Activated CD8-positive, alpha-beta memory T cell treated with anti-CD3 and anti-CD28 coated beads, Interleukin-2, amount 50 U/mL, for 24 hours (primary cell): ENCODE results near the gene RGS19.

Experiments
- DNase-seq: peaks from one replicate; pipeline ENCODE4 v3.0.0-alpha.2; 2020; ENCODE audit errors: extremely low read depth

The RGS19 gene

DNA sequence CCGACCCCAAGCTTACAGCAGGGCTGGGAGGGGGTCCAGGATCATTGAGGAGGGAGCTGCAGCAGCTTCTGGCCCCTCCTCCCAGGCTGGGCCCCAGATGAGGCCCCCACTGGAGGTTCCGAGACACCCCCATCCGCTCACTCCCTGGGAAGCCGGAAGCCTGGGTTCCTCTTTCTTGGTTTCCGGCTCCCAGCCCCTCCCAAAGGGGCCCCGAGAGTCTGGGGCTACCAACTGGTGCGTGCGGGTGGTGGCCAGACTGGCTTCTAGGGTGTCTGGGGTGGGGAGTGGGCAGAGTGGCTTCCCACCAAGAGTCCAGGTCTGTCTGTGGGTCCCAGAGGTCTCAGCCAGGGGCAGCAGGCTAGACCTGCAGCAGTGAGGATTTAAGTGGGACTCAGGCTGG lies 2.2 kb downstream of the RGS19 start:
- no peak for DNase-seq

DNA sequence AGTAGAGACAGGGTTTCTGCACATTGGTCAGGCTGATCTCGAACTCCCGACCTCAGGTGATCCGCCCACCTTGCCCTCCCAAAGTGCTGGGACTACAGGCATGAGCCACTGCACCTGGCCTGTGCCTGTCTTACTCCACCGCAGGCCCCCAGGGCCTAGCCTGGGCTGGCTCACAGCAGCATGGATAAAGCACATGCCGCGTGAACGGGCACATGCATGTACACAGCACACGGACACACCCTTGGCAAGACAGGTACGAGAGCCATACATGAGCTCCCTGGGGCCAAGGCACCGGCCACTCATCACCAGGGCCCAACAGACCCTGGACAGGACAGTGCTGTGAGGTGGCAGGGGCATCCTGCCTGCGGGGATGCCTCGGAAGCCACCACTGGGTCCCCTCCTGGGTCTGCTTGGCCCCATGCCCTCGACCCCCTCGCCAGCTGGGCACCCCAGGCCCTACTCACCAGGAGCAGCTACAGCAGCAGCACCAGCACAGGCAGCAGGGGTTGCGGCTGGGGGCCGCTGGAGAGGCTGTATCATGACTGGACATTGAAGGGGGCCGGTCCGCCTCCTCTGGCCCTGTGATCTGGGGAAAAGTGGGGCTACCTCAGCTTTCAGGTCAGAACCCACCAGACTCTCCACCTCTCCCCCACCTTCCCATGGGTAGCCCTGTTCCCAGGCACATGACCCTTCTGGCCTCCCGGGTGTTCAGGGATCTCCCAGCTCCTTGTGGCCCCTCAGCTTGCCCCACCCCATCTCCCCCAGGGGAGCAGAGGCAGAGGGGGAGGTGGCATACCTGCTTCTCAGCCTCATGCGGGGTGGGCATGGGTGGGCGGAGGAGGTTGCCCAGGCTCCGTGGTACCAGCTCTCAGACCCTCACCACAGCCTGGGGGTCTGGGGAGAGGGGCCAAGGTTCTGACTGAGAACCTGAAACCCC lies 3.0 kb downstream of the RGS19 start:
- DNase-seq = no peak

DNA sequence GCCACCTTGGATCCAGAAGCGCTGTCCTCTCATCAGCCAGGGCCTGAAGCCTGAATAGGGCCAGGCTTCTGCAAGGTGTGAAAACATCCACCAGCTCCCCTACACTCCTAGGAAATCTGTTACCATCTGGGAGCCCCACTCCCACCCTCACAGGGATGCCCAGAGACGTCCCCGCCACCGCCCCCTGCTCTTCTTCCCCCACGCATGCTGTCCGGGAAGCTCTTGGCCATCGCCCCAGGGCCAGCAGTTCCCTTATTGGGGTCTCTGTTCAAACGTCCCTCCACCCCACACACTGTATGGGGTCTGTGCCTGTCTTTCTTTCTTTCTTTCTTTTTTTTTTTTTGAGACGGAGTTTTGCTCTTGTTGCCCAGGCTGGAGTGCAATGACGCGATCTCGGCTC lies 3.8 kb downstream of the RGS19 start:
- DNase-seq = no peak

DNA sequence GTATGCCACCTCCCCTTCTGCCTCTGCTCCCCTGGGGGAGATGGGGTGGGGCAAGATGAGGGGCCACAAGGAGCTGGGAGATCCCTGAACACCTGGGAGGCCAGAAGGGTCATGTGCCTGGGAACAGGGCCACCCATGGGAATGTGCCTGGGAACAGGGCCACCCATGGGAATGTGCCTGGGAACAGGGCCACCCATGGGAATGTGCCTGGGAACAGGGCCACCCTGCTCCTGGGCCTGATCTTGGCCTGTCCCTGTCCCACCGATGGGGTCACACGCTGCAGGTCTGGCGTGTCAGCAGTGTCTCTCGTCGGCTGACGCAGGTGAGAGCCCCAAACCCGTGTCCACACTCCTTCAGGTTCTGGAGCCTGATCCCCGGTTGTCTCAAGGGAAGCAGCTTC lies 4.4 kb downstream of the RGS19 start:
- no peak for DNase-seq

DNA sequence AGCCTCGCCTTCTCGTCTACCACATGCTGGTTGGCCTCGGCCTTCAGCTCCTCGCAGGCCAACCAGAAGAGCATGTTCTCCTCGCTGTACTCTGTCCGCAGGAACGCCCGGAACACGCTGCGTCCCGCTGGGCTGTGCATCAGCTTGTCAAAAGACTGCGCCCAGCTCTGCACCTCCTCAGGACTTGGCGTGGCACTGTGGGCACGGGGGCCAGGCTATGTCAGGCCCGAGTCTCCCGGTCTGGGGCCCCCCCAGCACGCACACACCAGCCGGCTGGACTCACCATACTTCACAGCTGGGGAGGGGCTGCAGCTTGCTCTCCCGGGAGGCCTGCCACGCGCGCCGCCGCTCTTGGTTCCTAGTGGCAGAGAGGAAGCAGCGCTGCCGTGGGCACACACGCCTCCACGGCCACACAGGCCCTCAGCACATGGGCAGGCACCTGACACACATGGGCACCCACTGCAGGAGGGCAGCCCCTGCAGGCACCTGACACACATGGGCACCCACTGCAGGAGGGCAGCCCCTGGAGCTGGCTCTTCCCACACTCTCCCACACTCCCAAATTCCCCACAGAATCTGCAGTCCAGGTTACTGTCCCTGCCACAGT lies 5.0 kb downstream of the RGS19 start:
- DNase-seq = no peak

DNA sequence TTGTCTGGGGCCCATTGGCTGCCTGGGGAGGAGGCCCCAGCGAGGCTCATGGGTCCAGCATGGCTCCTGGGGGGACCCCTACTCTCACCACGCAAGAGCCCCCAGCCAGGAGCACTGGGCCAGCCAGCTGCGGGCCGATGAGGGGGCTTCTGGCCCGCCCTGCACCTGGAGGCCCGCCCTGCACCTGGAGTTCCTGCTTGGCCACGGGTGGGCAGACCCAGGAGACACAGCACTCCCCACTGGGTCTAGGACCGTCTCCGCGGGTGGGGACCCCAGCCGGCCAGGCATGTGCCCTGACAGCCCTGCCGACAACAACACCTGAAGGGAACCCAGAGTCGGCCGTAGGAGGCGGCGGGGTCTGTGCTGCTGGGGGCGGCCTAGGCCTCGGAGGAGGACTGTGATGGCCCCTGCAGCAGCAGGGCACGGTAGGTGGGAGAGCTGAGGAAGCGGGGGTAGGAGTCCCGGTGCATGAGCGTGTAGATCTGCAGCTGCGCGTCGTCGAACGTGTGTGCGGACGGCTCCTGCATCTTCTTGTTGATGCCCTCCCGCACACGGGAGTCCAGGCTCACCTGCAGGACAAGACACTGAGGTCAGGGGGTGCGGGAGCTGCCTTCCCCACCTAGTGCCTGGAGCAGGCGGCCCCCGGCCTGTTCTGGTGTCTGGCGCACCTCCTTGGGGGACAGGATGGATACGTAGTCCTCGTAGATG lies 5.7 kb downstream of the RGS19 start:
- no peak for DNase-seq

DNA sequence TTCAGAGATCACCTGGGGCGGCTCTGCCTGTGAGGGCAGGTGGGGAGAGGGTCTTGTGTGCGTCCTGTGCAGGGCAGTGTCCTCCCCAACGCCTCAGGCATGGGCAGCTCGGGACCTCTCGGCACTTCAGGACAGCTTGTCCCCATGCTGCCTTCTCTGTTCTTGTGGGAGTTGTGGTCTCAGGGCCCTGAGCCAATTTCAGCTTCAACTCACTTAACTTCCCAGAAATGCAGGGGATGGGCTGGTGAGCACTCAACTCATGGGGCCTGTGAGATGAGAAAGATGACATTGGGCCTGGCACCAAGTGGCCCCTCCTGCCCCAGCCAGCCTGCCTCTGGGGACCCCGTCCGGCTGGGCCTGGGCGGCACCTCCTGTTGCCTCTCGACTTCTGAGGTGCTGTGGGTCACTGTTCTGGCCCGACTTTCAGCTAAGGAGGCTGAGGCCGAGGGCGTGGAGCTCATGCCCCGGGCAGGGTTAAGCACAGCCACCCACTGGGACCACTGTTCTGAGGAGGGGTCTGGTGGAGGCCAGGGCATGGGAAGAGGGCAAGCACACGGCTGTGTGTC lies 6.7 kb downstream of the RGS19 start:
- no peak for DNase-seq

DNA sequence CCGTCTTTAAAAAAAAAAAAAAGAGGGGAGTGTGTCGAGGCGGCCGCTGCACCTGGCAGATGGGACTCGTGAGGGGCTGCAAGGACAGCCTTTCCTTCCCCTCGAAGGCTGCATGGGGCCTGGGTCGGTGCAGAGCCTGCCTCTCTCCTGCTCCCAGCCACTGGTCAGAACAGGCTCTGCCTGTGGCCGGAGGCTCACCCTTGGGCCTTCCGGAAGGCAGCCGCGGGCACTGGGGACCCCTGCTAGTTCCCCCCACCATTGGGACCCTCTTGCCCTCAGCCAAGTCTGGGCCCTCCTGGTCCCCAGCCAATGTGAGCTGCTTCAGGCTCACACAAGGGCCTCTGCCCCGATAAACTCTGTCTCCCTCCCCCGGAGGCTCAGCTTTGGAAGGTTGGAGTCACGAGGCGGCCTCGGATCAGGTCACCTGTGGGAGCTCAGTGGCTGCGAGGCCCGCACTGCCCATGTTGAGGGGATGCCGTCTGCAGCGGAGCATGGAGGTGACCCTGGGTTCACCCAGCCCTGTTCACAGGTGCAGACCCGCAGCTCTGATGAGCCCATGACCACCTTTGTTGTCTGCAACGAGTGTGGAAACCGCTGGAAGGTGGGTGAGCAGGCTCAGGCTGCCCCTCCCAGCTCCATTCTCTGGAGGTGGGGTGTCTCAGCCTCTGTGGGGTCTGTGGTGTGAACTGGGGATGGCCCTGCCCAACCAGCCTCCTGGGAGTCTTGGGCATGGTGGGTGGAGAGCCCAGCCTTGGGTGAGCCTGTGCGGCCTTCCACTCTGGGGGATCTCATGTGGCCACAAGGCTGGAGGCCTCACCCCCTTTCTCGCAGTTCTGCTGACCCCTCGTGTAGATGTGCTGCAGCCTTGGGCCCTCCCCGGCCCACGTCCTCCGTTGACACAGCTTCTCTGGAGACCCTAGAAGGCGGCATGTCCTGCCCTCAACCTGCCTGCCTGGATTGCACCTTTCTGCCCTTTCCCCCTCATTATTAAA lies 7.7 kb downstream of the RGS19 start:
- no peak for DNase-seq

DNA sequence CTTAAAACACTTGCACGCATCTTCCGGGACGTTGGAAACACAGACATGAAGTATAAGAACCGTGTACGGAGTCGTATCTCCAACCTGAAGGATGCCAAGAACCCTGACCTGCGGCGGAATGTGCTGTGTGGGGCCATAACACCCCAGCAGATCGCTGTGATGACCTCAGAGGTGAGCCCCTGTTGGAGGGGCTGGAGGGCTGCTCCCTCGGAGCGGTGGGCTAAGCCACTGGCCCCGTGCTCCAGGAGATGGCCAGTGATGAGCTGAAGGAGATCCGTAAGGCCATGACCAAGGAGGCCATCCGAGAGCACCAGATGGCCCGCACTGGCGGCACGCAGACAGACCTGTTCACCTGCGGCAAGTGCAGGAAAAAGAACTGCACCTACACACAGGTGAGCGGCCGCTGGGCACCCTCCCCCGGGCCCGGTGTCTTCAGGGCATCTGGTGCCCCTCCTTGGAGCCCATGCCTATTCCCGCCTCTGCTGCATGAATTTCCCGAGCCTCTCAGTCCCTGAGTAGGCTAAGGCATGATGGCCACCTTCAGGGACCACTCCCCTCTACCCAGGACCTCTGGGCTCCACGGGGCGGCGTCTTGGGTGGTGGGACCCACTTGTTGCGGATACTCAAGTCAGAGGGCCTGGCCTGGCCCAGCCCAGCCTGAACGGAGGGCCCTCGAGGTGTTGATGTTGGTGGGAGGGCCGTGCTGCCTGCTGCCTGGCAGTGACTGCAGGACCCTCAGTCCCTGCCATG lies 8.9 kb downstream of the RGS19 start:
- no peak for DNase-seq

DNA sequence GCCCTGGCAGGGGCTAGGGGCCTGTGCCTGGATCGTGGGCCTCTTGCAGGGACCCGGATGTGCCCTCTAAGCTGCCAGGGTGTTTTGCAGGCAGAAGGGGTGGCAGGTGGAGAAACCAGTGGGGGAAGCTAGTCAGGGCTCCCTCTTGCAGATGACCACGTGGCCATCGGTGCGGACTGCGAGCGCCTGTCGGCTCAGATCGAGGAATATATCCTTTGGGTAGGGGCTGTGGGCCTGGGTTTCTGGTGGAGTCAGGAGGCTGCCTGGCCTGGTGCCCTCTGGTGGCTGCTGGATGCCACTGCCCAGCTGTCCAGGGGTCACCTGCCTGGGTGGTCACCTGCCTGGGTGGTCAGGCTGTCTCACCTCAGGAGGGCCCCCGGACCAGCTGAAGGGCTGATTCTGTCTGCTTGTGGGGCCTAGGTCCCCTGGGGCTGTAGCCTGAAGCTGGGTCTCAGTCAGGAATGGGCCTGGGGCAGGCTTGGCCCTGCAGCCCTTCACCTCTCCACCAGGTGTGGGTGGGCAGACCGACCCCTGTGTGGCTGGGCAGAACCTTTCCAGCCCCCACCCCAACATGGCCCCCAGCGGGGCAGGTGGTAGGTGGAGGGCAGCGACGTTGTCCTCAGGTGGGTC lies 9.6 kb downstream of the RGS19 start:
- DNase-seq = no peak

DNA sequence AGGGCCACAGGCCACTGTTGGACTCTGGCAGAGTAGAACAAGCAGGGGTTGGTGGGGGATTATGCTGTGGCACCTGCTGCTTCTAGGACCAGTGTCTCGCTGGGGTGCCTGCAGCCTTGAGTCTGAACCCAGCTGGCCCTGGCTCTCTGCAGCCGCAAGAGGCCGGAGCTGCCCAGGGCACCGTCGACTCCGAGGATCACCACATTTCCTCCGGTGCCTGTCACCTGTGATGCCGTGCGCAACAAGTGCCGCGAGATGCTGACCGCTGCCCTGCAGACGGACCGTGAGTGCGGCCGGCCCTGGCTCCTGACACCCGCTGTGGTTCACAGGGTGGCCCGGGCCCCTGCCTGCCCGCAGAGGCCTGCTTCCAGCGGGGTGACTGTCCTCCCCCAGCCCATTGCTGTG lies 10.1 kb downstream of the RGS19 start:
- no peak for DNase-seq

DNA sequence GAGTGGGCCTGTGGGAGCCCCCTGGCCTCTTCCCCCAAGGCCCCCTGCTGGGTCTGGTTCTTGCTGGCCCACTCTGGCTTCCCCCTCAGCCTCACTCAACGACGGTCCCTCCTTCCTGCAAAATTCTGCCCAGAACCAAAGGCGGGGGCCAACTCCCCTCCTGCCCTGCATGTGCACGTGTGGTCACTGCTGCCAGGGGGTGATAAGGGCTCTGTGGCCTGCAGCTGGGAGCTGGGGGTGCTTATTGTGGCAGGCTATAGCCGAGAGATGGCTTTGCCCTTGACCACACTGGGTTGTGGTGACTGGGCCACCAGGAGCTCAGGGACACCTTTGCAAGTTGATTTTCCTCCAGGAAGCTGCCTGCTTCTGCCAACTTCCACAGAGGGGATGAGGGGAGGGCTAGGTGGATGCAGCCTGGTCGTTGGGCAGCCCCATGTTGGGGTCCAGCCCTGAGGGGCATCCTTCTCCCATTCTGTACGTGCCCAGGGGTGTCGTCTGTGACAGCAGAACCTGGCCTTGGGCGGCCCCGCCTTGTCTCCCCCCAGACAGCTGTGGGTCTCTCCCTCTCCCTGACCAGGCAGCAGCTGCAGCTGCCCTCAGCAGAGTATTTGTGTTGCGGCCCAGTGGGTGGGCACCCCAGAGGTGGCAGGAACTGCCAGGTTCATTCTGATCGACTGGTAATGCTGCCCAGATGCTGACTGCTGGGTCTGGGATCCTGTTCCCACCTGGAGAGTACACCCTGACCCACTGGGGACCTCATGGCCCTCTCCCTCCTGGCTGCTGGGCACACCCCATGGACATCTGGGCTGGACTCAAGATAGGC lies 10.7 kb downstream of the RGS19 start:
- DNase-seq = no peak

DNA sequence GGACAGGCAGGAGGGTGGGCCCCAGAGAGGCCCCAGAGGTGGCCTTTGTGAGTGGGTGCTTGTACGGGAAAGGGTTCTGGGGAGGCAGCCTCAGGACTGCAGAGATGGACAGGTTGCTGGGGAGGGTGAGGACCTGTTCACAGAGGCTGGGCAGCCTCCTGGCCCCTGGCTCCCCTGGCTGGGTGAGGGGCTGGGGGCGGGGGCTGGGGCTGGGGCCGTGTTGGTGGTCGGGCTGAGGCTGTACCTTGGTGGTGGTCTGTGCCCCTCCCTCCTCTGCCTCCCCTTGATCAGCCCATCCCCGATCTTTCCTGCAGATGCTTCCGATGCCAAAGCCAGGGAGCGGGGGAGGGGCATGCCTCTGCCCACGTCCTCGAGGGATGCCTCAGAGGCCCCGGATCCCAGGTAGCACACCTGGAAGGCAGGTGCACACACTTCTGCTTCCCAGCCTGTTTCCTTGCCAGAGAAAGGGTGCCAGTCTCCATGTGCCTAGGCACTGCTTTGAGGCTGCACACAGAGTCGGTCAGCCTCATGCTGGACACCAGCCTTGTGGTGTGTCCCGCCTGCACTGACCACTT lies 11.5 kb downstream of the RGS19 start:
- no peak for DNase-seq

DNA sequence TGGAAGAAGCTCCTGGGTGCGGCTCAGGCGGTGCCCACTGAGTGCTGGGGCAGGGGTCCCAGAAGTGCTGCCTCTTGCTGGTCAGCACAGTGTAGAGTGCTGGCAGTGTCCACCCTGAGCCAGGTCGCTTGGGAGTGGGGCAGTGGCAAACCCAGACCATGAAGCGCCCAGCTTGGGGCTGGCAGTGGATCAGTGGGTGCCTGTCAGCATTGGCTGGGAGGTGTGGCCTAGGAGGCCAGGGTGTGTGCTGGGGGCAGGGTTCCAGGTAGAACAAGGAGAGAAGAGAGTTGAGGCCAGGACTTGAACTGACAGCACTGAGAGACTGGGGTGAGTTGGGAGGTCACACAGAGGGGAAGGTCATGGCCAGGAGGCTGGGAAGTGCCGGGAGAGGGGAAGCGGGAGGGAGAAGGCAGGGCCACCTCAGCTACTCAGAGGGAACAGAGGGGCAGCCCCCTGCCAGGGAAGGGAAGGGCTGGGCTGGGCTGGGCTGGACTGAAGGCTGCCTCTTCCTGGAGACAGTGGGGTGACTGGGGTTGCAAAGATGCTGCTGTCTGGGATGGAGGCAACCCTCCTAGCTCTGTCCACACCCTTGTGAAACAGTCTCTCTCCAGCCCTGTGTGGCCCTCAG lies 12.2 kb downstream of the RGS19 start:
- no peak for DNase-seq

DNA sequence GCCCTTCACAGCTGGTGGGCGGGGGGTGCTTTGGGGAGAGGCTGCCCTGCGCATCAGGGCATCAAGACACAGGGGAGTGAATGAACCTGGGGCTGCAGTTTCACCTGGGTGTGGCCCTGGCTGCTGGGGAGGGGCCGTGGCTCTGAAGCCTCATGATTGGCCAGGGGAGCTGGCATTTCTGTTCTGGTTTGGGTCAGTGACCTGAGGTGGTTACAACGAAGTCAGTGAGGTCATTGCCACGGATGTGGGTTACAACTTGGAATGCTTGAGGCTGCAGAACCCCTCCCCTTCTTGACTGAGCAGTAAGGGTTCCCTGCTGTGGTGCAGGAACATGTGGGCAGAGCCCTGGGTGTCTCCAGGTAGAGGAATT lies 13.4 kb downstream of the RGS19 start:
- no peak for DNase-seq

DNA sequence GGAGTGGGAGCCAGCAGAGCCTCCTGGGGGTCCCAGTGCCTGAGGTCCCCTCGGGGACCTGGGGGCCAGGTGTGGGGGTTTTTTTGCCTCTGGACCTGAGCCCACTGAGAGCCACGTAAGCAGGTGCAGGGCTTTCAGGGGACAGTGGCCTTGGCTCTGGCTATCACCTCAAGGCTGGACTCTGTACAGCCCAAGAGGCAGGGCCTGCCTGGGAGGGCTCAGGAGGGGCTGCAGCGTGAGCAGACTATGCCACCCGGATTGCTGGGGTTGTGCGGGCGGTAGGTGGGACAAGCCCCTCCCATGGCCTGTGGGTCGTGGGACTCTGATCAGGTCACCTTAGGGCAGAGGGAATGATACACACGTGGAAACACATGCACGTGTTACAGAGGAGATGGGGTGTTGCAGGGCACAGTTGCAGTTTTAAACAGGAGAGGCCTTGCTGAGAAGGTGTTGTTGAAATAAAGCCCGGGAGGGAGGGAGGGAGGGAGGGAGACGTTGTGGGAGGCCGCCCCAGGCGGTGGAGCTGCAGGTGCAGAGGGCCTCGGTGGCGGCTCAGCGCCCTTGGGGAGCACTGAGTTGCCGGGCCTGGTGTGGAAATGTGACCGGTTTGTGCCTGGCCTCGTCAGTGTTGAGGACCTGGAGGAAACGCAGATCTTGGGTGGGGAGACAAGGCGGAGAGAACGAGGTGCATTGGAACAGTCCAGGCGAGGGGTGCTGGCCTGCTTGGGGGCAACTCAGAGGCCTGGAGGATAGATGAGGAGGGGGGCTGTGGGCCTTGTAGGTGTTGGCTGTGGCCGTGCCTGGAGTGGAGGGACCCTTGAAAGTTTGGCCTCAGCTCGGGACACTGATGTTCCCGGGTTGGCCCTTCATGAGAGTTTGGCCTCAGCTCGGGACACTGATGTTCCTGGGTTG lies 14.0 kb downstream of the RGS19 start:
- no peak for DNase-seq

DNA sequence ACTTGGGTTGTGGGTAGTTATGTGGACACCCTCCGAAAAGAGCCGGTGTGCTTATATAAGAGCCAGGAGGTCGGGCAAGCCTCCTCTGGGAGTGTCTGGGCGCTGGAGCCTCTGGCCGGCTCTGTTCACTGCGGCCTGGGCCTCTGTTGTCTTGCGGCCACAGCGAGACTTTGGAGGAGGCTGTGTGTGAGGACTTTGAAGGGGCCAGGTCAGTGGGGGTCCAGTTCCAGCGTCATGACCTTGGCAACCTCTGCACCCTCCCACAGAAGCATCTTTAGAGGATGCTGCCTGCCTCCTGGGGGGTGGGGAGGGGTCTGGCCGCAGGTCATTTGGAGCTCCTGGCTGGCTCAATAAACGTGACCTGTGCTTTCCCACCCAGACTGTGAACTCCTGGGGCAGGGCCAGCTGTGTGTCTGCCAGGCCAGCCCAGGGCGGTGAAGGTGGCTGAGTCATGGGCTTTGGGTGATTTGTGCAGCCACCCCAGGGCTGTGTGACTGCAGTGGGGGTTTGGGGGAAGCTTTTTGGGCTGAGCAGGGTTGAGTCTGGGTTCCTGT lies 15.1 kb downstream of the RGS19 start:
- no peak for DNase-seq
